Tongue (tissue), 2 donors: ENCODE data around the gene TFDP1. TPM values are rescaled to one million over a fixed set of nuclear protein-coding genes. Genes with fewer than 3 reads are reported as not detected.
"Not testable (repeated sequence)": the region's sequence is repeated elsewhere in the genome, so short reads cannot be mapped to it uniquely, and the experiment has no call there.

ENCODE experiments used
- DNase-seq: peaks from one replicate; pipeline ENCODE4 v3.0.0-alpha.2; 2015
- total RNA-seq: library from RNA; depleted of rRNA; stranded (reverse); fragments of >200 nt; gene quantifications from one replicate; pipeline ENCODE4 v1.2.3, GENCODE V29; 2014

TFDP1 gene
- total RNA-seq, 1 donor from 2014 or later: 60.5 TPM

DNA sequence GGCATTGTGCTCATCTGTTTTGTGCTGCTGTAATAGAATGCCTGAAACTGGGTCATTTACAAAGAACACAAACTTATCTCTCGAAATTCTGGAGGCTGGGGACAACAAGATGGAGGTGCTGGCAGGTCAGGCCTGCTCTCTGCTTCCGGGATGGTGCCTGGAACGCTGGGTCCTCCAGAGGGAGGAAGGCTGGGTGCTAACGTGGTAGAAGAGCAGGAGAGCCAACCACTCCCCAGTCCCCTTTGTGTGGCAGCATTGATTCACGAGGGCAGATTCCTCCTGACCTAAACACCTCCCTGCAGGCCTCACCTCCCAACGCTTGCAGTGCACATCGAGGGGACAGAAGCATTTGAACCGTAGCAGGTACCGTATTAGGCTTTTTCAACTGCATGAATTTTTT is 34.1 kb upstream of the TFDP1 start:
- no peak for DNase-seq

DNA sequence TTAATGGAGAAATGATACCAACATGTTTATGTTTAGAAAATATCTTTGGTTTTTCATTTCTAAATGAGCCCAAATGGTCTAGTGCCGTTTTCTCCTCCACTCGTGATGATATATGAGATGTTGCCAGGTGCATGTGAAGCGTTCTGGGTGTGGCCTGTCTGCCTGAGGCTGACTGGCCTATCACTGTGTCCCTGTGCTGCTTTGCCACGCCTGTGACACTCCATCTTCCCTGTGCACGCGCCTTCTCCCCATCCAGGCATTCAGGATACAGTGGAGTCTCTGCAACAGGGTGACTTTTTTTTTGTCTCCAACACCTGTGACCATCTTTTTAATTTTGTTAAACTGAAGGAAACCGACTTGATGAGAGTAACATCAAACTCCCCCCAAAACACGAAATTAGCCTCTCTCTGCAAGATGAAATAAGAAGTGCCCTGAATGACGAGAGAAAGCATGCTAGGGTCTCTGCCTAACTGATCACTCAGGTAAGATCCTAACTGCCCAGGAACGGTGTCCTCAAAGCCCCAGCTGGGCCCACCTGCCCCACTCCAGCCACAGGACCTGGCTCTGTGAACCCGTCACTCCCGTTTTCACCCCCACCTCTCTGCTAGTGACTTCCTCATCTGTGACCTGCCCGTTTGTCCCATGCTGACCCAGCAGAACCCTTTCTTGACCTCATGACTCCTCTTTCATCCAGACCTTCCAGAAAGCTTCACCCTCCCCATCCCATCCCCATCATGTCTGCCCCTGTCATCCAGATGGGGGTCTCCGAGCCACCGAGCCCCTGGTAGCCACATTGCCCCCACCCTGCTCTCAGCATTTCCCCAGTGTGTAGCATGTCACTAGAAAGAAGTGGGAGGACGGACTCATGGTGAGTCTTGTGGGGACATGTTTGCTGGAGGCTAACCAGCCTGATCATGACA is 33.2 kb upstream of the TFDP1 start:
- DNase-seq: no peak

- no peak for DNase-seq
Measured at GRCh38 chr13:113552079-113552478, 32.5 kb upstream of the TFDP1 start.

DNA sequence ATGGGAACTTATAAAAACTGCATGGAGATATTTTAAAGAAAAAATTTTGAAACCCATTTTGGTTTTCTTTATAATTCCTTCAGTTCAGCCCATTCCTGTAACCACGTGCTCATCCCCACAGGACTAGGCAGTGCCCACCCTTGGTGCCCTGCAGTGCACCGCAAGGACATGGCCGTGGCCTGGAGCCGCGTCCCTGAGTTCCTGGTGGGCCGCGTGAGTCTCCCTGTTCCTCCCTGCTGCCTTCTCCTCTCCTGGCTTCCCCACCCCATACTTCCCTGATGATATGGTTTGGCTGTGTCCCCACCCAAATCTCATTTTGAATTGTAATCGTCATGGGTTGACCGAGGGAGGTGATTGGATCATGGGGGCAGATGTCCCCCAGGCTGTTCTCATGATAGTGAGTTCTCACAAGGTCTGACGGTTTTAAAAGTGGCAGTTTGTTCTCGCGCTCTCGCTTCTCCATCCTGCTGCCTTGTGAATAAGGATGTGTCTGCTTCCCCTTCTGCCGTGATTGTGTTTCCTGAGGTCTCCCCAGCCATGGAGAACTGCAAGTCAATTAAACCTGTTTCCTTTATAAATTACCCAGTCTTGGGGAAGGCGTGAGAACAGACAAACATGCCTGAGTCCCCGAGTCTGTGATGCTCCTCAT is 31.6 kb upstream of the TFDP1 start:
- DNase-seq: no peak

GRCh38 chr13:113553511-113554332 is 30.8 kb upstream of the TFDP1 start:
- no peak for DNase-seq

GRCh38 chr13:113554333-113554700 is 30.2 kb upstream of the TFDP1 start:
- DNase-seq: no peak

DNA sequence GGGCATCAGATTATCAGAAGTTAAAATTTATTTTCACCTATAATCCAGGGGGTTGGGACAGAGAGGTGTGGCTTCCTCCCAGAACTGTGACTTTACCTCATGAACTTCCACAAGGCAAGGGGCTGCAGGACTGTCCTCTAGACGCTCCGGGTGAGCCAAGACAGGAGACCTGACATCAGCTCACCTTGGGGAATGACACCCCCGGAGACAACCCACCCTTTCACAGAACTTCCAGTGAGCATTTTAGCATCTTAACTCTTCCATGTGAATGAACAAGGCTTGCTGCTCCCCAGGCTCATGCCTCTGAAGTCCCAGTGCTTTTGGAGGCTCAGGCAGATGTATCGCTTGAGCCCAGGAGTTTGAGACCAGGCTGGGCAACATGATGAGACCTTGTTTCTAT is 29.4 kb upstream of the TFDP1 start:
- no peak for DNase-seq

- DNase-seq: no peak
Measured at GRCh38 chr13:113557013-113557412, 27.5 kb upstream of the TFDP1 start.

DNA sequence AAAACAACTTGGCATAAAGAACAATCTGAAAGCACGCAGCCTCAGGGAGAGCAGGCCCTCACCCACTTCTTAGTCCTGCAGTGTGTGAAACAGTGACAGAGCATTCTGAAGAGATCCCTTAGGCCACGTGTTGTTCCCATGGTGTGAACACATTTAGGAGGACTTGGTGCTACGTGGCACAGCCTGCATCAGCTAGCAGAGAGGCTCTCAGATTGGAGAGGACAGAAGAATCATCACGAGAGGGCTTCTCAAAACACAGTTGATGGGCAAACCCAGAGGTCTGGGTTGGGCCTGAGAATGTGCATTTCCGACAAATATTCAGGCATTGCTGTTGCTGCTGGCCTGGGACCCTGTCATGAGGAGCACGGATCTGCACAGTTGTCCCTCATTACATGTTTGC is 26.1 kb upstream of the TFDP1 start:
- DNase-seq: no peak

GRCh38 chr13:113559061-113559460 is 25.5 kb upstream of the TFDP1 start:
- no peak for DNase-seq

DNA sequence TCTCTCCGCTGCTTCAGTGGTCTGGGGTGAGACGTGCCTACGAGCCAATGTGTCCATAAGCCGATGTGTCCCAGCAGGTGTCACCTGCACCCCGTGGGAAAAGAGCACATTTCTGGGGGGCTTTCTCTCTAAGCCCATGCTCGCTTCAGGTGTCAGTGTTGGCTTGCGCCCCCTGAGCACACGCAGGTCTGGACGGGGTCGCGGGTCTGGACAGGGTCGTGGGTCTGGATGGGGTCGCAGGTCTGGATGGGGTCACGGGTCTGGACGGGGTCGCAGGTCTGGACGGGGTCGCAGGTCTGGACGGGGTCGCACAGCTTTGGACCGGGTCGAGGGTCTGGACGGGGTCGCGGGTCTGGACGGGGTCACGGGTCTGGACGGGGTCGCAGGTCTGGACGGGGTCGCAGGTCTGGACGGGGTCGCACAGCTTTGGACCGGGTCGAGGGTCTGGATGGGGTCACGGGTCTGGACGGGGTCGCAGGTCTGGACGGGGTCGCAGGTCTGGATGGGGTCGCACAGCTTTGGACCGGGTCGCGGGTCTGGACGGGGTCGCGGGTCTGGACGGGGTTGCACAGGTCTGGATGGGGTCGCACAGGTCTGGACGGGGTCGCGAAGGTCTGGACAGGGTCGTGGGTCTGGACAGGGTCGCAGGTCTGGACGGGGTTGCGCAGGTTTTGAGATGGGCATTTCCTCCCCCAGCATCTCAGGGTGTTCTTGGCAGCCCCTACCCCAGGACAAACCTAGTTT is 24.5 kb upstream of the TFDP1 start:
- DNase-seq: no peak

DNA sequence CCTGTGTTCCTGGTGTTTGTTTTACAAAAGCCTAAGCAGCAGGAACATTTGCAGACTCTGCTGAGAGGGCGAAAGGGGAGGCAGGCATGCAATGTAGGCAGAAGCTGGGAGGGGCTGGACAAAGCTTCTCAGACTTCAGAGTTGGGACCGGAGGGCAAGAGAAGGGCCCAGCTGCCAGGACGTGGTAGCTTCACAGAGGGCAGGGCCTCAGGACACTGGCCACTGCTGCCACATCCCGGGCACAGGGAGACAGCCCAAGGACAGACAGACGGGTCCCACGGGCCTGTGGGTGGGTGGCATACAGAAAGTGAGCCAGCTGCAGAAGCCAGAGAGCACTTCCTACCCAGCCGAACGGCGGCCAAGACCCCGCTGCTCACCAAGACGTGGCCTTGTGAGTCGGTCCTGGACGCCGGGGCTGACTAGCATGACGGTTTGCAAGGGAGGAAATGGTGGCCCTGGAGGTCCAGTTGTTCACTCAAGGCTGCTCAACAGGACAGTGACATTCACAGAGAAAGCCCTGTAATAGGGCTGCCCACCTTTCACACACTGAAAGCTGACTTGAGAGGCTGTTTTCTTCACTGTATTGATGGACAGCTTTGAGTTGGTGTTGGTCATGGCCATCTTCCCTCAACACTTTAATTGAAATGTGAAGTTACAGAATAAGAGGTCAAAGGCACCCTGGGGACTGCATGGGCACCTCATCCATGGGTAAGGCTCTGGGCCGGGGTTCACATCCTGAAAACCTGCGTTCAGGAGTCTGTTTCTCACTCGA is 23.7 kb upstream of the TFDP1 start:
- DNase-seq: no peak

DNA sequence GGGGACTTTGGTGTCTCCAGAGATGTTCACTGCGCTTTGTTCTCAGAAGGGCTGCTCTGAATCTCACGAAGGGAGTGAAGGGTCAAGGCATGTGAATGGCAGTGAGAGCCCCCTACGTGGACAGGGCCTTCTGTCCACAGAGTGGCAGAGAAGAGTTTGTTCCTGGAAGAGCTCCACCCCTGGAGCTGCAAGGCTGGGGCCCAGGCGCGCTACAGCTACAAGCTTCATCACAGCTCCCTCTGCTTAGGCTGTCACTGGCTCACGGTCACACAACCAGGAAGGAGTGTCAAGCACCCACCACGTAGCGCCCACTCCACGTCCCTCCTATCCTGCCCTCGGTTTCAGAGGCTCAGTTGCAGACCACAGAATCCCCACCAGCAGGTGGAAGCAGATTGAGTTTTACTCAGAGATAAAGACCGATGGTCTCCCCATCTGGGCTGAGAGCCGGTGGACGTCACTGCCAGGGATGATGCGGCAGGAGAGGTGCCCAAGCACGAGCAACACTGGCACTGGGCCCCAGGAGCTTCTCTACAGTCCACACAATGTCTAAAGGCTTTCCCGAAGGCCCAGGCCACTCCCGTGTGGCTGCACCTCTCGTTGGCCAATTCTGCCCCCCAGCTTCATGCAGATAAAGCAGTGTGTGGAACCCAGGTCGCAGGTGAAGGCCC is 23.0 kb upstream of the TFDP1 start:
- DNase-seq: no peak

DNA sequence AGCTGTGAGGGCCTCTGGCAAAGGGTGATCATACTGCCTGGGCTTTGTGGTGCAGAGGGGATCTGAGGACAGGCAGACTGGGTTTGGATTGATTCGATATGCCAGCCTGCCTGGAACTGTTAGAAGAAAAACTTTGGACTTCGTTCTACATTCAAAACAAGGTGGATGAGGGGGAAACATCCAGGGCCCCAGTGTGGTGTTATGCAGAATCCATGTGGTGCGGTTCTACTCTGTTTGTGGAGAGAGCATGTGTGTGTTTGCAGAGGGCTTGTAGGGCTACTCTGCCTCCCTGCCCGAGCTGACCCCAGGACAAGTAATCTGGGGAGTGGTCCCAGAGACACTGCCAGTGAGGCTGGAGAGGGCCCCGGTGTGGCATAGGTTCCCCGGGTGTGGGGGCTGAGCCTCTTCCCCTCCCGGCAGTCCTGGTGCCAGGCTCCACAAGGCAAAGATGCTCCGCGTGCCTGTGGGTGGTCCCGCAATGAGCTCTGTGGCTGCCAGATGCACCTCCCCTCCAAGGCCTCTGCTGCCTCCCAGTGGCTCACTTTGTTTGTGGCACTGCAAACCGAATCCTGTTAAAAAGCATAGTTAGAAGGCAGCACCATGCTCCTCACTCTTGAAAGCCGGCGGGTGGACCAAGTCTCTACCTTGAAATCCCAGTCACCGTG is 22.3 kb upstream of the TFDP1 start:
- peak; percentile 92 for DNase-seq

DNA sequence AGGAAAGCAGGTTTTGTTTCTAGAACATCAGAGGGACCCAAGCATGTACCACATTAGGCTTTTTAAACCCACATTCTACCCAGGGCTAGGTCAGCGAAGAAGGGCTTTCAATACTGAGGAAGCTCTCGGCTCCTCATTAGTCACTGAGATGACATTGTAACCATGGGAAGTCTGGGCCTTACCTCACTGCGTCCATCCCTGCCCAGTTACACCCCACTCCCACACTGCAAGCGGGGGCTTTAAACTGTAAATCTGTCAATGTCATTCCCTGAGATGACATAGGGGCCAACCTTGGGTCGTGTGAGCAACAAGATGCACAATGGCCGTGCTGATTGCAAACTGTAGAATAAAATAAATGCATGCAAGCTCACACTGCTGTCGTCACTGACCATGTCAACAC is 21.7 kb upstream of the TFDP1 start:
- no peak for DNase-seq

- not testable (repeated sequence) for DNase-seq
Measured at GRCh38 chr13:113563511-113563910, 21.0 kb upstream of the TFDP1 start.

- no peak for DNase-seq
Measured at GRCh38 chr13:113564331-113565023, 20.1 kb upstream of the TFDP1 start.

DNA sequence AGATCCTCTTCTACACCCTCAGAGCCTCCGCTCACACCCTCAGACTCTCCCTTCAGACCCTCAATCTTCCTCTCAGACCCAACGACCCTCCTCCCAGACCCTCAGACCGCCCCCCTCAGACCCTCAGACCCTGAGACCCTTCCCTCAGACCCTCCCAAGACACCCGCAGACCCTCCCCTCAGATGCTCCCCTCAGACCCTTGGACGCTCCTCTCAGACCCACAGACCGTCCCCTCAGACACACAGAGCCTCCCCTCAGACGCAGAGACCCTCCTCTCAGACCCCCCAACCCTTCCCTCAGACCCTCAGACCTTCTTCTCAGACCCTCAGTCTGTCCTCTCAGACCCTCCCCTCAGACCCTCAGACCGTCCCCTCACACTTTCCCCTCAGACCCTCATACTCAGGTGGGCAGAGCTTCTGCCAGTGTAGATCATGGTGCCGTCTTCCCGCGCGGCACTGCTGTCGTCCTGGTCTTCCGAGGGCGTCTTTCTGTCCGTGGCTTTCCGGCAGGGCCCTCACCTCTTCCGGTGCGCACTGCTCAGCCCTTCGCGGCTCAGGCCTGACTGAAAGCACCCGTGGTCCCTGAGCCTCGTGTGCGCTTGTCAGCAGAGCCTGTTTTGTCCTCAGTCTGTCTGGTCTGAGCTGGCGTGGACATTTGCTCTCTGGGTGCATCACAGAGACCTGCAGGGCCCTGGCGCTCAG is 18.9 kb upstream of the TFDP1 start:
- DNase-seq: no peak

GRCh38 chr13:113566227-113566561 is 18.4 kb upstream of the TFDP1 start:
- no peak for DNase-seq
